ENCODE results near the gene C2CD4A. TPM values are rescaled to one million over a fixed set of nuclear protein-coding genes. Genes with fewer than 3 reads are reported as not detected.

C2CD4A gene
- total and polyA plus RNA-seq, 10 of the 15 experiments (the other 5 are each of a cell fraction or from before 2014, with no cell fraction given): not detected

DNA sequence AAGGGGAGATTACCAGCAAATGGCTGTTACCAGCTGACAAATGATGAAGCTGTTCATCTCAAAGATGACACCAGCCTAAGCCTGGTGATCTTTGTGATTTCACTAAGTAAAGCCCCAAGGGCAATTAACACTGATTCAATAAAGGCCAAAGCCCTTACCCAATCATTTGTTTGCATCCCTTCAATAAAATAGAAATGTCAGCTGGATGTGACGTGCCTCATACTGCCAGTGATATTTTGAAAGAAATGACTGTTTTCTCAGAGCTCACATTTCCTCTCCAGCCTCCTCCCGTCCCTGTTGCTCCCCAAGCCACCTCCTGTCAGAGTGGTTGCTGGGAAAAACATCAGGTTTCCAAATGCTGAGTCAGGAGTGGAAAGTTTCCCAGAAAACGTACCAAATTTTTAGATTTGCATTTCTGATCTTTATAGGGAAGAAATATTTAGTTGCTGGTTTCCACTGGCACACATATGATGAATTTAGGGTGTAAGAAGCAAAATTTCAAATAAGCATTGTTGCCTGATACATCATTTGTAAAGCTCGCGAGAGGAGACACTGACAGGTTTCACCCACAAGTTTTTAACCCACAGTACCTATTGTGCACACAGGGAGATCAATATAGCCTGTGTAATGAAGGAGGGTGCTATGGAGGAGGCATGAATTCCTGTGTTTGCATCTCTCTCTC is 21.0 kb downstream of the C2CD4A start:
- no peaks in the 10 kb centered on the region; a peak in 1 of 4 replicates for H3K27me3 ChIP-seq (replicated peaks in 1 of 2; ENCODE audit: control insufficient read depth in 2 of 2, insufficient read depth in 2 of 2, low read length in 1 of 2)
- no peak overlapping the region for H3K4me3 ChIP-seq
- FAIRE-seq (no peak), DNase-seq (ENCODE audit: low read depth, low spot score) (no peak), ATAC-seq (no peak)
- H3K27ac ChIP-seq (ENCODE audit: control insufficient read depth, insufficient read depth): no peak overlapping the region
- no peak for TF ChIP-seq ZBTB40 (IDR thresholded peaks at IDR 0.05; ENCODE audit: borderline replicate concordance)
- TF ChIP-seq KAT2A (conservative IDR thresholded peaks at IDR 0.05; ENCODE audit: control insufficient read depth, low read depth, low read length): no peak
- TF ChIP-seq CBX3 (IDR thresholded peaks at IDR 0.05; ENCODE audit: borderline replicate concordance, low read depth): no peak
- no peak for TF ChIP-seq YBX1 (IDR thresholded peaks at IDR 0.05)
- TF ChIP-seq NFIC (IDR thresholded peaks at IDR 0.05; ENCODE audit: low read depth, low read length): no peak
- no peak for TF ChIP-seq NR2C2 (IDR thresholded peaks at IDR 0.05; ENCODE audit: borderline replicate concordance, control insufficient read depth, insufficient read length, low read depth)
- no peak for TF ChIP-seq TCF12 (IDR thresholded peaks at IDR 0.05; ENCODE audit: low read depth, low read length)
- no peak overlapping the region for H3K9ac ChIP-seq (ENCODE audit: control insufficient read depth, insufficient read depth, low read length)
- intact Hi-C loops (cut with micrococcal nuclease; ENCODE audit: unreplicated experiment) (no loop called here), in situ Hi-C loops (cut with MboI) (no loop called here)
- ChIA-PET CTCF (interaction anchor here (1.0 to 1.2 kb wide), 3 partner anchors 10 to 254 kb away, joined by 3 to 4 read pairs (median 3); no protein-coding TSS in a partner anchor), SMC1A (ENCODE audit: uncharacterized antibody, unreplicated experiment) (interaction anchor here (1.3 to 1.4 kb wide), 2 partner anchors 10 to 13 kb away, joined by 3 to 4 read pairs; no protein-coding TSS in a partner anchor), RAD21 (ENCODE audit: unreplicated experiment) (interaction anchor here (1.0 kb wide), 1 partner anchor 37 kb away, joined by 3 read pairs; no protein-coding TSS in a partner anchor), POLR2A (interaction anchor here (0.5 to 0.6 kb wide), 2 partner anchors 37 to 123 kb away, joined by 4 read pairs; no protein-coding TSS in a partner anchor)
- H3K79me2 ChIP-seq (ENCODE audit: control insufficient read depth, insufficient read depth, low read length): no peaks in the 10 kb centered on the region
- WGBS (ENCODE audit: insufficient coverage, insufficient replicate concordance, low lambda C conversion rate, missing lambda C conversion rate): 49% methylated on average over 5 of the region's 5 CpGs
- no peaks in the 10 kb centered on the region for H4K20me1 ChIP-seq (ENCODE audit: control insufficient read depth, insufficient read depth)
- no peak overlapping the region for H2AFZ ChIP-seq (ENCODE audit: control insufficient read depth, low read depth, low read length)
- H3K4me2 ChIP-seq (ENCODE audit: control insufficient read depth, insufficient read depth): no peak overlapping the region
- H3K36me3 ChIP-seq (ENCODE audit: control insufficient read depth in 2 of 2, insufficient read depth in 2 of 2, low read length in 1 of 2): no peaks in the 10 kb centered on the region
- H3K9me3 ChIP-seq (replicated peaks; ENCODE audit: control insufficient read depth, insufficient read depth, low read length): no peaks in the 10 kb centered on the region
- BruUV-seq (replicated peaks): no TSS peak
- no peaks in the 10 kb centered on the region for H3K4me1 ChIP-seq (ENCODE audit: control insufficient read depth, insufficient read depth, low read length)

All from GM12878 (cell line).